ENCODE results near the gene OR6J1. TPM values are rescaled to one million over a fixed set of nuclear protein-coding genes. Genes with fewer than 3 reads are reported as not detected.
A peak's percentile ranks its signal among the peaks of the same experiment; 100 is the strongest.

The OR6J1 gene
- total and polyA plus RNA-seq, 2 donors (not counting 1 experiment from before 2014, with no cell fraction given) = not detected

DNA sequence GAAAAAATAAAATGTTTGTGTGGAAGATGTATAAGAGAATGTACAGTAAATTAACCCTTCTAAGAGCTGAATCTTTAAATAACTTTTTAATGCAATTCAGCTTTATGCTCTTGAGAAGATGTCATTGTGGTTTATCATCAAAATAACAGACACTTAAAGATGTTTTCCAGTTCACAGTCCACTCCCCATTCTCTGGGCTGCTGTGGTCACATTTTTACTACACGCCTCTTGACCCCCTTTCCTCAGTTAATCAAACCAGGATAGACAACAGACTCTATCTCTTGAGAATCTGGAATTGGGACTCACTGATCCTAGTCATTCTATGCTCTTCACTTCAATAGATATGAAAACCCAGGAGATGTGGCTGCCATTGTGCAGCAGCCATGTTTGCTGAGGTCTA lies 24.7 kb upstream of the OR6J1 start:
- H3K36me3 ChIP-seq (ENCODE audit: control insufficient read depth, insufficient read depth, low read length) = no peaks in the 10 kb centered on the region
- TF ChIP-seq, protein P1, sequence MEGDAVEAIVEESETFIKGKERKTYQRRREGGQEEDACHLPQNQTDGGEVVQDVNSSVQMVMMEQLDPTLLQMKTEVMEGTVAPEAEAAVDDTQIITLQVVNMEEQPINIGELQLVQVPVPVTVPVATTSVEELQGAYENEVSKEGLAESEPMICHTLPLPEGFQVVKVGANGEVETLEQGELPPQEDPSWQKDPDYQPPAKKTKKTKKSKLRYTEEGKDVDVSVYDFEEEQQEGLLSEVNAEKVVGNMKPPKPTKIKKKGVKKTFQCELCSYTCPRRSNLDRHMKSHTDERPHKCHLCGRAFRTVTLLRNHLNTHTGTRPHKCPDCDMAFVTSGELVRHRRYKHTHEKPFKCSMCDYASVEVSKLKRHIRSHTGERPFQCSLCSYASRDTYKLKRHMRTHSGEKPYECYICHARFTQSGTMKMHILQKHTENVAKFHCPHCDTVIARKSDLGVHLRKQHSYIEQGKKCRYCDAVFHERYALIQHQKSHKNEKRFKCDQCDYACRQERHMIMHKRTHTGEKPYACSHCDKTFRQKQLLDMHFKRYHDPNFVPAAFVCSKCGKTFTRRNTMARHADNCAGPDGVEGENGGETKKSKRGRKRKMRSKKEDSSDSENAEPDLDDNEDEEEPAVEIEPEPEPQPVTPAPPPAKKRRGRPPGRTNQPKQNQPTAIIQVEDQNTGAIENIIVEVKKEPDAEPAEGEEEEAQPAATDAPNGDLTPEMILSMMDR (conservative IDR thresholded peaks at IDR 0.05 in 1 of 2, IDR thresholded peaks at IDR 0.05 in 1 of 2; ENCODE audit: low read depth in 1 of 2, low read length in 2 of 2) = no peak
- TF ChIP-seq EZH2 (IDR thresholded peaks at IDR 0.05; ENCODE audit: low read length, missing control alignments) = no peak
- H4K20me1 ChIP-seq (ENCODE audit: control insufficient read depth, extremely low read depth, insufficient read depth, low read length) = no peaks in the 10 kb centered on the region
- no peak overlapping the region for H3K9ac ChIP-seq (ENCODE audit: insufficient read depth, low read length)
- peaks cover 14% of the 10 kb centered on the region for H3K4me1 ChIP-seq (ENCODE audit: control insufficient read depth, extremely low read depth, insufficient read depth, low read length)
- H3K79me2 ChIP-seq (ENCODE audit: control insufficient read depth, insufficient read depth, low read length) = no peaks in the 10 kb centered on the region
- peak overlapping the region; percentile 24 for H3K27ac ChIP-seq (ENCODE audit: insufficient read depth, low read length)
- H3K4me3 ChIP-seq (replicated peaks in 1 of 4; ENCODE audit: control extremely low read depth in 1 of 4, insufficient read depth in 1 of 4, low read depth in 3 of 4, low read length in 4 of 4) = no peak overlapping the region
- no peak overlapping the region for H3K4me2 ChIP-seq (ENCODE audit: extremely low read depth, insufficient read depth, low read length)
- no peak overlapping the region for H2AFZ ChIP-seq (ENCODE audit: low read length)
- H3K9me3 ChIP-seq (ENCODE audit: control insufficient read depth, insufficient read depth, low read depth, low read length) = no peaks in the 10 kb centered on the region
- no peak for DNase-seq (ENCODE audit: low read depth in 2 of 2)
- H3K27me3 ChIP-seq (ENCODE audit: control insufficient read depth, insufficient read depth, low read length) = no peaks in the 10 kb centered on the region

- peak; percentile 73 to 79 for DNase-seq (ENCODE audit: low read depth in 2 of 2)
- Histone ChIP-seq H3K27me3 (ENCODE audit: control insufficient read depth, insufficient read depth, low read length) (no peaks in the 10 kb centered on the region), H3K9ac (ENCODE audit: insufficient read depth, low read length) (no peak overlapping the region), H3K4me3 (replicated peaks in 1 of 4; ENCODE audit: control extremely low read depth in 1 of 4, insufficient read depth in 1 of 4, low read depth in 3 of 4, low read length in 4 of 4) (no peak overlapping the region), H3K9me3 (ENCODE audit: control insufficient read depth, insufficient read depth, low read depth, low read length) (no peaks in the 10 kb centered on the region), H3K36me3 (ENCODE audit: control insufficient read depth, insufficient read depth, low read length) (no peaks in the 10 kb centered on the region), H3K79me2 (ENCODE audit: control insufficient read depth, insufficient read depth, low read length) (no peaks in the 10 kb centered on the region), H2AFZ (ENCODE audit: low read length) (no peak overlapping the region), H4K20me1 (ENCODE audit: control insufficient read depth, extremely low read depth, insufficient read depth, low read length) (no peaks in the 10 kb centered on the region), H3K27ac (ENCODE audit: insufficient read depth, low read length) (peak overlapping the region; percentile 24), H3K4me1 (ENCODE audit: control insufficient read depth, extremely low read depth, insufficient read depth, low read length) (peaks cover 14% of the 10 kb centered on the region), H3K4me2 (ENCODE audit: extremely low read depth, insufficient read depth, low read length) (no peak overlapping the region)
- TF ChIP-seq, protein P1 (conservative IDR thresholded peaks at IDR 0.05 in 1 of 2, IDR thresholded peaks at IDR 0.05 in 1 of 2; ENCODE audit: low read depth in 1 of 2, low read length in 2 of 2) = no peak
- TF ChIP-seq EZH2 (IDR thresholded peaks at IDR 0.05; ENCODE audit: low read length, missing control alignments) = no peak
Measured at GRCh38 chr14:22668417-22668816, 24.3 kb upstream of the OR6J1 start.

DNA sequence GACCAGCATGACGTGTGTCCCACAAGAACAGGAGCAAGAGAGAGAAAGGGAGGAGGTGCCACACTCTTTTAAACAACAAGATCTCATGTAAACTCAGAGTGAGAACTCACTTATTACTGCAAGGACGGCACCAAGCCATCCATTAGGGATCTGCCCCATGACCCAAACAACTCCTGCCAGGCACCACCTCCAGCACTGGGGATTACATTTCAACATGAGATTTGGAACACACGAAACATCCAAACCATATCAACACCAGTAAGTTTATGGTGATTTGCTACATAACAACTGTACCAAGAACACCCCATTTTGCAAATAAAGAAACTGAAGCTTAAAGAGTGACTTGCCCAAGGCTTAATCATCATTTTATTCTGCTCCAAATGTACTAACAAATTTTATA lies 23.7 kb upstream of the OR6J1 start:
- Histone ChIP-seq H4K20me1 (ENCODE audit: control insufficient read depth, extremely low read depth, insufficient read depth, low read length) (no peaks in the 10 kb centered on the region), H3K36me3 (ENCODE audit: control insufficient read depth, insufficient read depth, low read length) (no peaks in the 10 kb centered on the region), H3K4me3 (replicated peaks in 1 of 4; ENCODE audit: control extremely low read depth in 1 of 4, insufficient read depth in 1 of 4, low read depth in 3 of 4, low read length in 4 of 4) (no peak overlapping the region), H3K27me3 (ENCODE audit: control insufficient read depth, insufficient read depth, low read length) (no peaks in the 10 kb centered on the region), H3K4me2 (ENCODE audit: extremely low read depth, insufficient read depth, low read length) (no peak overlapping the region), H2AFZ (ENCODE audit: low read length) (no peak overlapping the region), H3K79me2 (ENCODE audit: control insufficient read depth, insufficient read depth, low read length) (no peaks in the 10 kb centered on the region), H3K9me3 (ENCODE audit: control insufficient read depth, insufficient read depth, low read depth, low read length) (no peaks in the 10 kb centered on the region), H3K27ac (ENCODE audit: insufficient read depth, low read length) (peak overlapping the region; percentile 45), H3K4me1 (ENCODE audit: control insufficient read depth, extremely low read depth, insufficient read depth, low read length) (peaks cover 14% of the 10 kb centered on the region), H3K9ac (ENCODE audit: insufficient read depth, low read length) (no peak overlapping the region)
- DNase-seq (ENCODE audit: low read depth in 2 of 2) = no peak
- TF ChIP-seq, protein P1 (conservative IDR thresholded peaks at IDR 0.05 in 1 of 2, IDR thresholded peaks at IDR 0.05 in 1 of 2; ENCODE audit: low read depth in 1 of 2, low read length in 2 of 2) = no peak
- no peak for TF ChIP-seq EZH2 (IDR thresholded peaks at IDR 0.05; ENCODE audit: low read length, missing control alignments)
